GM23338 (cell line): ENCODE data around the gene CDR2.

Experiments used
- CREB1 ChIP-seq: fragments of 250-450 bp; sonication (Bioruptor Pico); IDR thresholded peaks from 2 replicates; pipeline ENCODE4 v1.5.0; 2020; ENCODE audit warnings: low read depth, mild to moderate bottlenecking, moderate library complexity
- NANOG ChIP-seq: IDR thresholded peaks from 2 replicates; pipeline ENCODE4 v1.6.1; 2016; ENCODE audit warnings: antibody characterized with exemption, borderline replicate concordance
- POLR2AphosphoS5 ChIP-seq: IDR thresholded peaks from 2 replicates; pipeline ENCODE4 v1.6.1; 2016; ENCODE audit warnings: antibody characterized with exemption, low read depth
- TF ChIP-seq, protein P1 (sequence below), 2 experiments: fragments of 200-600 bp in 1 of 2; sonication (generic) in 1 of 2; conservative IDR thresholded peaks; 2 replicates each; pipeline versions ENCODE4 v1.5.1 to v1.6.1; 2016 to 2017; ENCODE audit warnings: antibody characterized with exemption in 2 of 2, low read depth in 2 of 2, mild to moderate bottlenecking in 2 of 2, moderate library complexity in 1 of 2

DNA sequence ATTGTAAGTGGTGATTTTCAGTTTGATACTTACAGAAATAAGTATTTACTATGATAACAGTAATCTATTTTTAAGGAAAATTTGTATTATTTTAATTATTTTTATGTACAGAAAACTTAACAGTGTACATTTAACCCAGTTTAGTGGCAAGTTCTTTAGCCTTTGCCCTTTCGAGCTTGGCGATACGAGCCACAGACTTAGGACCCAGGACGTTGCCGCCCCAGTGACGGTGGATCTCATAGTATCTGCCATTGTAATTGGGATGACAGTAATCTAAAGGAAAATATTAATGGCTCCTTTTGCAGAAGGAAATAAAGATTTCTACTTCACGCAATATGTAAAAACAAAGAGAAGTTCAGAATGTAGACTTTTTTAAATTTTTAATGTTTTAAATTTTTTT lies 5.2 kb upstream of the CDR2 start:
- TF ChIP-seq, protein P1, sequence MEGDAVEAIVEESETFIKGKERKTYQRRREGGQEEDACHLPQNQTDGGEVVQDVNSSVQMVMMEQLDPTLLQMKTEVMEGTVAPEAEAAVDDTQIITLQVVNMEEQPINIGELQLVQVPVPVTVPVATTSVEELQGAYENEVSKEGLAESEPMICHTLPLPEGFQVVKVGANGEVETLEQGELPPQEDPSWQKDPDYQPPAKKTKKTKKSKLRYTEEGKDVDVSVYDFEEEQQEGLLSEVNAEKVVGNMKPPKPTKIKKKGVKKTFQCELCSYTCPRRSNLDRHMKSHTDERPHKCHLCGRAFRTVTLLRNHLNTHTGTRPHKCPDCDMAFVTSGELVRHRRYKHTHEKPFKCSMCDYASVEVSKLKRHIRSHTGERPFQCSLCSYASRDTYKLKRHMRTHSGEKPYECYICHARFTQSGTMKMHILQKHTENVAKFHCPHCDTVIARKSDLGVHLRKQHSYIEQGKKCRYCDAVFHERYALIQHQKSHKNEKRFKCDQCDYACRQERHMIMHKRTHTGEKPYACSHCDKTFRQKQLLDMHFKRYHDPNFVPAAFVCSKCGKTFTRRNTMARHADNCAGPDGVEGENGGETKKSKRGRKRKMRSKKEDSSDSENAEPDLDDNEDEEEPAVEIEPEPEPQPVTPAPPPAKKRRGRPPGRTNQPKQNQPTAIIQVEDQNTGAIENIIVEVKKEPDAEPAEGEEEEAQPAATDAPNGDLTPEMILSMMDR (conservative IDR thresholded peaks at IDR 0.05; ENCODE audit: low read depth in 2 of 2): no peak
- no peak for TF ChIP-seq CREB1 (CRISPR knock-in tag)
- no peak for TF ChIP-seq NANOG
- no peak for TF ChIP-seq POLR2AphosphoS5
